ENCODE results near the gene WNT11. TPM values are rescaled to one million over a fixed set of nuclear protein-coding genes. Genes with fewer than 3 reads are reported as not detected.

WNT11 gene
- total and polyA plus RNA-seq, 12 donors, result 3.8 to 88.2 (median 32.3) TPM

GRCh38 chr11:76208438-76209374 lies 2.4 kb upstream of the WNT11 start:
- TF ChIP-seq CTCF (IDR thresholded peaks at IDR 0.05) (peak; percentile 70 to 90 (median 82)), POLR2A (IDR thresholded peaks at IDR 0.05) (peak in 1 of 2 donors; percentile 44)
- Histone ChIP-seq H3K4me1 (replicated peaks in 1 of 2) (peaks cover 27 to 45% of the 10 kb centered on the region in 2 donors), H3K27me3 (no peaks in the 10 kb centered on the region), H3K36me3 (replicated peaks in 1 of 2) (no peaks in the 10 kb centered on the region), H3K9me3 (replicated peaks in 1 of 3) (no peaks in the 10 kb centered on the region), H3K27ac (peak overlapping the region; percentile 53 to 83 (median 69)), H3K4me3 (peak overlapping the region in 2 of 4 donors; percentile 65 to 86)
- peak; percentile 78 to 84 (median 80) for DNase-seq
- intact Hi-C loops (cut with DNase I), result loop anchor here in 1 of 2 donors (10.0 kb wide), 1 partner anchor 306 kb away; no protein-coding TSS in a partner anchor
- 1 to 2% (median 1%) methylated on average over 20 to 79 of the region's 79 CpGs for WGBS, 4 donors

GRCh38 chr11:76207642-76208401 lies 1.5 kb upstream of the WNT11 start:
- Histone ChIP-seq H3K27me3 (no peaks in the 10 kb centered on the region), H3K27ac (peak overlapping the region in 2 of 5 donors; percentile 69 to 83), H3K4me3 (peak overlapping the region in 3 of 4 donors; percentile 62 to 86 (median 65)), H3K4me1 (replicated peaks in 1 of 2) (peaks cover 27 to 45% of the 10 kb centered on the region in 2 donors), H3K36me3 (replicated peaks in 1 of 2) (no peaks in the 10 kb centered on the region), H3K9me3 (replicated peaks in 1 of 3) (no peaks in the 10 kb centered on the region)
- intact Hi-C loops (cut with DNase I), result loop anchor here in 1 of 2 donors (2.0 to 10.0 kb wide), 2 partner anchors 111 to 307 kb away; no protein-coding TSS in a partner anchor
- DNase-seq, result peak; percentile 72 to 85 (median 81)
- peak; percentile 85 to 98 (median 94) for TF ChIP-seq CTCF (IDR thresholded peaks at IDR 0.05)
- no peak for TF ChIP-seq POLR2A (IDR thresholded peaks at IDR 0.05)
- 2 to 11% (median 9%) methylated on average over 30 to 55 of the region's 55 CpGs for WGBS, 4 donors

GRCh38 chr11:76206077-76206326 lies 300 bp downstream of the WNT11 start:
- H3K4me1 ChIP-seq (replicated peaks in 1 of 2), result peaks cover 27 to 45% of the 10 kb centered on the region in 2 donors
- H3K27me3 ChIP-seq, result no peaks in the 10 kb centered on the region

More at GRCh38 chr11:76206077-76206326, 300 bp downstream of the WNT11 start:
- Histone ChIP-seq H3K9me3 (replicated peaks in 1 of 3) (no peaks in the 10 kb centered on the region), H3K4me3 (peak overlapping the region in 2 of 4 donors; percentile 37 to 65), H3K27ac (peak overlapping the region in 1 of 5 donors; percentile 7), H3K36me3 (replicated peaks in 1 of 2) (no peaks in the 10 kb centered on the region)
- intact Hi-C loops (cut with DNase I), result loop anchor here in 1 of 2 donors (2.0 to 10.0 kb wide), 2 partner anchors 113 to 309 kb away; no protein-coding TSS in a partner anchor
- WGBS, 4 donors, result 33 to 49% (median 44%) methylated on average over 7 to 18 of the region's 18 CpGs
- no peak for DNase-seq
- no peak for TF ChIP-seq CTCF (IDR thresholded peaks at IDR 0.05)
- TF ChIP-seq POLR2A (IDR thresholded peaks at IDR 0.05), result no peak

Measured in adrenal gland (tissue), 12 donors.